Sigmoid colon (tissue), 7 donors: ENCODE measurements around the gene C16orf92. TPM values are rescaled to one million over a fixed set of nuclear protein-coding genes. Genes with fewer than 3 reads are reported as not detected.
A peak's percentile ranks its signal among the peaks of the same experiment; 100 is the strongest.

Experiments used
- DNase-seq: peaks from one replicate; pipeline ENCODE4 v3.0.0-alpha.2; 2019
- H3K27ac ChIP-seq, 4 donors: fragments of 200-600 bp; sonication (generic); one replicate each; pipeline ENCODE4 v1.5.1; 2016 to 2019; ENCODE audit warnings: mild to moderate bottlenecking in 1 of 4
- H3K27me3 ChIP-seq, 3 donors: fragments of 200-600 bp; sonication (generic); one replicate each; pipeline ENCODE4 v1.5.1; 2019; ENCODE audit warnings: mild to moderate bottlenecking in 1 of 3
- H3K36me3 ChIP-seq, 4 donors: fragments of 200-600 bp; sonication (generic); one replicate each; pipeline ENCODE4 v1.5.1; 2016 to 2019
- H3K4me1 ChIP-seq, 4 donors: fragments of 200-600 bp; sonication (generic); one replicate each; pipeline ENCODE4 v1.5.1; 2017 to 2019
- H3K4me3 ChIP-seq, 4 donors: fragments of 200-600 bp; sonication (generic); one replicate each; pipeline ENCODE4 v1.5.1; 2017 to 2019; ENCODE audit warnings: mild to moderate bottlenecking in 2 of 4, moderate library complexity in 1 of 4
- H3K9me3 ChIP-seq, 4 donors: fragments of 200-600 bp in 3 of 4; sonication (generic) in 3 of 4; one replicate each; pipeline versions ENCODE4 v1.5.1 to v1.6.1; 2013 to 2019
- CTCF ChIP-seq, 4 experiments: fragments of 450-650 bp in 3 of 4; fragments of 200-600 bp in 1 of 4; IDR thresholded peaks; one replicate each; pipeline ENCODE4 v1.5.1; 2016 to 2019; ENCODE audit warnings: antibody characterized with exemption in 4 of 4, mild to moderate bottlenecking in 3 of 4, moderate library complexity in 2 of 4
- EP300 ChIP-seq, 4 donors: sonication (generic); formaldehyde crosslinking; IDR thresholded peaks; one replicate each; pipeline ENCODE4 v1.6.1; 2017; ENCODE audit warnings: antibody characterized with exemption in 4 of 4
- POLR2A ChIP-seq, 2 donors: fragments of 450-650 bp; IDR thresholded peaks; one replicate each; pipeline ENCODE4 v1.6.1; 2016; ENCODE audit warnings: antibody characterized with exemption in 2 of 2, mild to moderate bottlenecking in 2 of 2, moderate library complexity in 2 of 2
- POLR2AphosphoS5 ChIP-seq, 4 donors: sonication (generic); formaldehyde crosslinking; IDR thresholded peaks; one replicate each; pipeline ENCODE4 v1.6.1; 2017; ENCODE audit warnings: antibody characterized with exemption in 4 of 4
- WGBS, 2 donors: extraction: QIAGEN DNeasy Blood & Tissue Kit; methylation state at CpG; one replicate each; pipeline ENCODE4 v1.1.7; 2013; 5-methylcytosine and 5-hydroxymethylcytosine counted together
- intact Hi-C: fragments of 100-400 bp; cut with DNase I; formaldehyde crosslinking; loops from one replicate; pipeline ENCODE4 v1.15.1; 2023
- polyA plus RNA-seq, 3 donors: library from polyadenylated mRNA; stranded (reverse); fragments of 200-250 nt; gene quantifications; one replicate each; pipeline ENCODE4 v1.2.3, GENCODE V29; 2013
- total RNA-seq, 4 donors: library from RNA; depleted of rRNA; stranded (reverse); fragments of >200 nt; gene quantifications; one replicate each; pipeline ENCODE4 v1.1.0, GENCODE V29; 2016
- donor health status: healthy with polysubstance abuse.
- donor health status: Bipolar disorder and iron deficiency.
- donor health status: healthy.

Gene C16orf92
- total RNA-seq = not detected
- not detected for polyA plus RNA-seq

- intact Hi-C loops = loop anchor here (5.0 kb wide), 2 partner anchors 166 to 321 kb away; no protein-coding TSS in a partner anchor
- peaks cover 0 to 12% (median 11%) of the 10 kb centered on the region in 4 donors for H3K4me1 ChIP-seq
These were observed at the start of gene C16orf92 for GRCh38 chr16:30022887-30023286. Gene C16orf92 (plus strand): TSS chr16:30023198. CDS start chr16:30023341, 143 bp downstream.

GRCh38 chr16:29973384-29974246 is 49.4 kb upstream of the C16orf92 start, which contains the start of gene TAOK2:
Gene TAOK2 (plus strand): TSS chr16:29973868. CDS start chr16:29977773, 3,905 bp downstream.
- Histone ChIP-seq H3K27me3 (no peaks in the 10 kb centered on the region), H3K4me1 (peaks cover 0 to 34% (median 31%) of the 10 kb centered on the region in 4 donors), H3K36me3 (peaks cover 12 to 41% (median 14%) of the 10 kb centered on the region in 4 donors), H3K9me3 (no peaks in the 10 kb centered on the region), H3K4me3 (peak within 1 kb of the TSS; percentile 81 to 86 (median 84)), H3K27ac (peak within 1 kb of the TSS; percentile 91 to 93 (median 92))
- TF ChIP-seq CTCF (IDR thresholded peaks at IDR 0.05) (no peak), POLR2A (IDR thresholded peaks at IDR 0.05) (peak; percentile 87), POLR2AphosphoS5 (IDR thresholded peaks at IDR 0.05) (peak; percentile 90 to 96 (median 94)), EP300 (IDR thresholded peaks at IDR 0.05) (no peak)
- intact Hi-C loops = loop anchor here (1.0 to 5.0 kb wide), 2 partner anchors 22 to 156 kb away; partner anchors contain the start of genes HIRIP3 and PAGR1
- WGBS, 2 donors = 4 to 6% methylated on average over 75 of the region's 75 CpGs
- DNase-seq = peak; percentile 100

More at GRCh38 chr16:30022887-30023286, at the start of gene C16orf92:
- H3K4me3 ChIP-seq = no peak within 1 kb of the TSS
- H3K36me3 ChIP-seq = no peaks in the 10 kb centered on the region
- TF ChIP-seq POLR2AphosphoS5 (IDR thresholded peaks at IDR 0.05) (no peak), CTCF (IDR thresholded peaks at IDR 0.05) (no peak), EP300 (IDR thresholded peaks at IDR 0.05) (no peak), POLR2A (IDR thresholded peaks at IDR 0.05) (no peak)
- 81 to 88% methylated on average over 6 of the region's 6 CpGs for WGBS, 2 donors
- H3K9me3 ChIP-seq = no peaks in the 10 kb centered on the region
- no peak for DNase-seq
- no peak within 1 kb of the TSS for H3K27ac ChIP-seq
- H3K27me3 ChIP-seq = peaks cover 0 to 29% (median 15%) of the 10 kb centered on the region in 3 donors

GRCh38 chr16:29974291-29975133 is 48.5 kb upstream of the C16orf92 start:
- intact Hi-C loops = loop anchor here (5.0 kb wide), 1 partner anchor 157 kb away; the partner anchor contains the start of gene PAGR1
- 2 to 3% methylated on average over 31 of the region's 31 CpGs for WGBS, 2 donors

GRCh38 chr16:29975134-29975538 is 47.9 kb upstream of the C16orf92 start:
- WGBS, 2 donors = 67% methylated on average over 5 of the region's 5 CpGs
- no peak for TF ChIP-seq EP300 (IDR thresholded peaks at IDR 0.05)
- no peak for TF ChIP-seq POLR2AphosphoS5 (IDR thresholded peaks at IDR 0.05)
- TF ChIP-seq POLR2A (IDR thresholded peaks at IDR 0.05) = no peak
- TF ChIP-seq CTCF (IDR thresholded peaks at IDR 0.05) = no peak
- Histone ChIP-seq H3K27me3 (no peaks in the 10 kb centered on the region), H3K36me3 (peaks cover 18 to 41% (median 26%) of the 10 kb centered on the region in 4 donors), H3K4me1 (peaks cover 0 to 35% (median 32%) of the 10 kb centered on the region in 4 donors), H3K9me3 (no peaks in the 10 kb centered on the region), H3K27ac (peak overlapping the region; percentile 21 to 93 (median 92)), H3K4me3 (peak overlapping the region; percentile 81 to 86 (median 84))
- intact Hi-C loops = no loop called here
- no peak for DNase-seq

More at GRCh38 chr16:29974291-29975133, 48.5 kb upstream of the C16orf92 start:
- Histone ChIP-seq H3K9me3 (no peaks in the 10 kb centered on the region), H3K4me3 (peak overlapping the region; percentile 81 to 86 (median 84)), H3K27me3 (no peaks in the 10 kb centered on the region), H3K36me3 (peaks cover 16 to 41% (median 20%) of the 10 kb centered on the region in 4 donors), H3K27ac (peak overlapping the region; percentile 91 to 93 (median 92)), H3K4me1 (peaks cover 0 to 34% (median 31%) of the 10 kb centered on the region in 4 donors)
- DNase-seq = no peak
- no peak for TF ChIP-seq EP300 (IDR thresholded peaks at IDR 0.05)
- TF ChIP-seq POLR2AphosphoS5 (IDR thresholded peaks at IDR 0.05) = peak; percentile 13 to 50 (median 31)
